Measurements from ENCODE around the gene ZNF880.

The ZNF880 gene

GRCh38 chr19:52335768-52336116 is 34.0 kb upstream of the ZNF880 start (continued):
- no peak for TF ChIP-seq ZNF10 (tag by site-specific recombination; IDR thresholded peaks at IDR 0.05)

GRCh38 chr19:52336117-52336790 is 33.5 kb upstream of the ZNF880 start, which contains the start of gene ZNF610:
ZNF610 (plus strand) TSS chr19:52336243; CDS start chr19:52349173, 12,930 bp downstream.
- H3K4me3 ChIP-seq (ENCODE audit: low read depth, low read length), result peak within 1 kb of the TSS; percentile 46
- TF ChIP-seq ZNF433 (tag by site-specific recombination; IDR thresholded peaks at IDR 0.05; ENCODE audit: low read depth), result no peak
- TF ChIP-seq SCRT2 (tag by site-specific recombination; IDR thresholded peaks at IDR 0.05), result no peak
- TF ChIP-seq KLF7 (tag by site-specific recombination; IDR thresholded peaks at IDR 0.05; ENCODE audit: borderline replicate concordance), result no peak
- no peak for TF ChIP-seq PRDM2 (tag by site-specific recombination; IDR thresholded peaks at IDR 0.05; ENCODE audit: borderline replicate concordance)
- no peak for TF ChIP-seq ZBTB11 (tag by site-specific recombination; conservative IDR thresholded peaks at IDR 0.05; ENCODE audit: low read depth)
- peak; percentile 27 for TF ChIP-seq ZBTB26 (tag by site-specific recombination; optimal IDR thresholded peaks at IDR 0.05)
- peak; percentile 54 for TF ChIP-seq SP2 (tag by site-specific recombination; IDR thresholded peaks at IDR 0.05)
- no peak for TF ChIP-seq ZNF169 (tag by site-specific recombination; IDR thresholded peaks at IDR 0.05)
- no peak for TF ChIP-seq HOXA7 (CRISPR knock-in tag; IDR thresholded peaks at IDR 0.05; ENCODE audit: borderline replicate concordance)
- TF ChIP-seq, protein P1, sequence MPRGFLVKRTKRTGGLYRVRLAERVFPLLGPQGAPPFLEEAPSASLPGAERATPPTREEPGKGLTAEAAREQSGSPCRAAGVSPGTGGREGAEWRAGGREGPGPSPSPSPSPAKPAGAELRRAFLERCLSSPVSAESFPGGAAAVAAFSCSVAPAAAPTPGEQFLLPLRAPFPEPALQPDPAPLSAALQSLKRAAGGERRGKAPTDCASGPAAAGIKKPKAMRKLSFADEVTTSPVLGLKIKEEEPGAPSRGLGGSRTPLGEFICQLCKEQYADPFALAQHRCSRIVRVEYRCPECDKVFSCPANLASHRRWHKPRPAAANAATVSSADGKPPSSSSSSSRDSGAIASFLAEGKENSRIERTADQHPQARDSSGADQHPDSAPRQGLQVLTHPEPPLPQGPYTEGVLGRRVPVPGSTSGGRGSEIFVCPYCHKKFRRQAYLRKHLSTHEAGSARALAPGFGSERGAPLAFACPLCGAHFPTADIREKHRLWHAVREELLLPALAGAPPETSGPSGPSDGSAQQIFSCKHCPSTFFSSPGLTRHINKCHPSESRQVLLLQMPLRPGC (tag by site-specific recombination; IDR thresholded peaks at IDR 0.05), result no peak
- TF ChIP-seq, protein P2, sequence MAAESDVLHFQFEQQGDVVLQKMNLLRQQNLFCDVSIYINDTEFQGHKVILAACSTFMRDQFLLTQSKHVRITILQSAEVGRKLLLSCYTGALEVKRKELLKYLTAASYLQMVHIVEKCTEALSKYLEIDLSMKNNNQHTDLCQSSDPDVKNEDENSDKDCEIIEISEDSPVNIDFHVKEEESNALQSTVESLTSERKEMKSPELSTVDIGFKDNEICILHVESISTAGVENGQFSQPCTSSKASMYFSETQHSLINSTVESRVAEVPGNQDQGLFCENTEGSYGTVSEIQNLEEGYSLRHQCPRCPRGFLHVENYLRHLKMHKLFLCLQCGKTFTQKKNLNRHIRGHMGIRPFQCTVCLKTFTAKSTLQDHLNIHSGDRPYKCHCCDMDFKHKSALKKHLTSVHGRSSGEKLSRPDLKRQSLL (tag by site-specific recombination; IDR thresholded peaks at IDR 0.05), result no peak
- TF ChIP-seq ZNF658 (tag by site-specific recombination; IDR thresholded peaks at IDR 0.05), result no peak
- no peak for TF ChIP-seq GFI1B (tag by site-specific recombination; IDR thresholded peaks at IDR 0.05)
- TF ChIP-seq ZNF184 (tag by site-specific recombination; IDR thresholded peaks at IDR 0.05), result no peak
- no peak for TF ChIP-seq ZNF660 (tag by site-specific recombination; IDR thresholded peaks at IDR 0.05)
- no peak for TF ChIP-seq ZNF366 (tag by site-specific recombination; conservative IDR thresholded peaks at IDR 0.05)
- TF ChIP-seq FEZF1 (tag by site-specific recombination; IDR thresholded peaks at IDR 0.05), result no peak
- peak; percentile 41 for TF ChIP-seq ZNF335 (tag by site-specific recombination; conservative IDR thresholded peaks at IDR 0.05)
- TF ChIP-seq YY1 (tag by site-specific recombination; IDR thresholded peaks at IDR 0.05), result no peak
- no peak for TF ChIP-seq ZNF580 (tag by site-specific recombination; IDR thresholded peaks at IDR 0.05)
- no peak for TF ChIP-seq ZNF354C (tag by site-specific recombination; IDR thresholded peaks at IDR 0.05; ENCODE audit: borderline replicate concordance, low read depth)
- 0 out of 2 replicates have a peak, but pooled peaks have one; percentile 61 for TF ChIP-seq ZNF610 (tag by site-specific recombination; IDR thresholded peaks at IDR 0.05; ENCODE audit: borderline replicate concordance)

More at GRCh38 chr19:52336117-52336790, 33.5 kb upstream of the ZNF880 start, which contains the start of gene ZNF610:
- ChIA-PET CTCF (interaction anchor here (0.8 kb wide), 1 partner anchor 9 kb away, joined by 3 read pairs; no protein-coding TSS in a partner anchor), POLR2A (no interaction called here)
- Histone ChIP-seq H3K36me3 (ENCODE audit: control insufficient read depth in 2 of 2, insufficient read depth in 1 of 2, low read length in 2 of 2) (no peaks in the 10 kb centered on the region), H3K27ac (ENCODE audit: extremely low read depth, low read depth, low read length) (no peak within 1 kb of the TSS), H3K4me1 (ENCODE audit: control insufficient read depth, insufficient read depth, low read length) (no peaks in the 10 kb centered on the region), H3K9me3 (ENCODE audit: control insufficient read depth, insufficient read depth, low read depth, low read length) (no peaks in the 10 kb centered on the region; the same call in 1 of the 2 replicates)

Measured in HEK293 (cell line).